Measurements from ENCODE around the gene CSH2.

GRCh38 chr17:63841350-63842172 lies 31.9 kb downstream of the CSH2 start:
- TF ChIP-seq FOXA1 (IDR thresholded peaks at IDR 0.05; ENCODE audit: borderline replicate concordance), result no peak
- TF ChIP-seq CHD2 (IDR thresholded peaks at IDR 0.05; ENCODE audit: low read depth, low read length), result no peak
- no peak for TF ChIP-seq CTCF (IDR thresholded peaks at IDR 0.05 in 2 of 3, conservative IDR thresholded peaks at IDR 0.05 in 1 of 3; ENCODE audit: insufficient read depth in 2 of 3, low read depth in 1 of 3, low read length in 3 of 3)
- no peak for TF ChIP-seq ZNF408 (CRISPR knock-in tag; IDR thresholded peaks at IDR 0.05; ENCODE audit: low read depth)
- TF ChIP-seq CLOCK (CRISPR knock-in tag; IDR thresholded peaks at IDR 0.05; ENCODE audit: borderline replicate concordance), result no peak
- TF ChIP-seq ZEB2 (IDR thresholded peaks at IDR 0.05), result no peak
- no peak for TF ChIP-seq E2F1 (CRISPR knock-in tag; IDR thresholded peaks at IDR 0.05)
- TF ChIP-seq CEBPB (tag; IDR thresholded peaks at IDR 0.05), result no peak
- TF ChIP-seq TAF15 (IDR thresholded peaks at IDR 0.05; ENCODE audit: low read depth, low read length), result no peak
- no peak for TF ChIP-seq POLR2A (conservative IDR thresholded peaks at IDR 0.05)
- TF ChIP-seq YBX1 (IDR thresholded peaks at IDR 0.05), result no peak
- TF ChIP-seq GABPA (tag; conservative IDR thresholded peaks at IDR 0.05; ENCODE audit: low read depth), result no peak

Measured in K562 (cell line).